ENCODE data around the gene TMUB1.

The TMUB1 gene

GRCh38 chr7:151053096-151053495 lies 30.2 kb downstream of the TMUB1 start:
- H3K9ac ChIP-seq (ENCODE audit: low read length): no peak overlapping the region
- no peak overlapping the region for H3K27ac ChIP-seq (ENCODE audit: low read depth, low read length)
- no peaks in the 10 kb centered on the region for H3K79me2 ChIP-seq (ENCODE audit: insufficient read depth, low read length)
- no peaks in the 10 kb centered on the region for H3K9me3 ChIP-seq (ENCODE audit: insufficient read depth, low read length)
- no peaks in the 10 kb centered on the region for H3K27me3 ChIP-seq (ENCODE audit: low read length)
- H3K4me2 ChIP-seq (ENCODE audit: low read depth, low read length, poor library complexity, severe bottlenecking): no peak overlapping the region
- no peaks in the 10 kb centered on the region for H3F3A ChIP-seq (ENCODE audit: insufficient read depth)
- H3K9me2 ChIP-seq (replicated peaks; ENCODE audit: insufficient read depth, low read length): no peaks in the 10 kb centered on the region
- no peak overlapping the region for H2AFZ ChIP-seq (ENCODE audit: low read depth, low read length, severe bottlenecking)
- TF ChIP-seq EZH2phosphoT487 (conservative IDR thresholded peaks at IDR 0.05; ENCODE audit: low read length): no peak
- TF ChIP-seq CTCF (IDR thresholded peaks at IDR 0.05; ENCODE audit: insufficient read depth, low read length, poor library complexity, severe bottlenecking): no peak
- no peaks in the 10 kb centered on the region for H3K36me3 ChIP-seq (ENCODE audit: low read length)
- H3K4me3 ChIP-seq (ENCODE audit: insufficient read depth, low read length, poor library complexity, severe bottlenecking): no peak overlapping the region
- H4K20me1 ChIP-seq (ENCODE audit: low read depth, low read length): no peaks in the 10 kb centered on the region

- Histone ChIP-seq H3K27ac (ENCODE audit: low read depth, low read length) (no peak overlapping the region), H3K4me3 (ENCODE audit: insufficient read depth, low read length, poor library complexity, severe bottlenecking) (no peak overlapping the region), H3K9ac (ENCODE audit: low read length) (no peak overlapping the region)
Observed at GRCh38 chr7:151051108-151051507, 32.2 kb downstream of the TMUB1 start.

GRCh38 chr7:151048911-151049463 lies 34.3 kb downstream of the TMUB1 start:
- no peak overlapping the region for H2AFZ ChIP-seq (ENCODE audit: low read depth, low read length, severe bottlenecking)
- H3F3A ChIP-seq (ENCODE audit: insufficient read depth): no peaks in the 10 kb centered on the region
- no peaks in the 10 kb centered on the region for H3K27me3 ChIP-seq (ENCODE audit: low read length)
- no peaks in the 10 kb centered on the region for H3K79me2 ChIP-seq (ENCODE audit: insufficient read depth, low read length)
- H3K4me3 ChIP-seq (ENCODE audit: insufficient read depth, low read length, poor library complexity, severe bottlenecking): no peak overlapping the region
- no peak overlapping the region for H3K27ac ChIP-seq (ENCODE audit: low read depth, low read length)
- no peak overlapping the region for H3K4me2 ChIP-seq (ENCODE audit: low read depth, low read length, poor library complexity, severe bottlenecking)
- H3K9ac ChIP-seq (ENCODE audit: low read length): no peak overlapping the region
- H3K9me3 ChIP-seq (ENCODE audit: insufficient read depth, low read length): no peaks in the 10 kb centered on the region
- no peaks in the 10 kb centered on the region for H3K36me3 ChIP-seq (ENCODE audit: low read length)
- TF ChIP-seq CTCF (IDR thresholded peaks at IDR 0.05; ENCODE audit: insufficient read depth, low read length, poor library complexity, severe bottlenecking) (no peak), EZH2phosphoT487 (conservative IDR thresholded peaks at IDR 0.05; ENCODE audit: low read length) (no peak)
- no peaks in the 10 kb centered on the region for H4K20me1 ChIP-seq (ENCODE audit: low read depth, low read length)
- H3K9me2 ChIP-seq (replicated peaks; ENCODE audit: insufficient read depth, low read length): no peaks in the 10 kb centered on the region

More at GRCh38 chr7:151051108-151051507, 32.2 kb downstream of the TMUB1 start:
- H2AFZ ChIP-seq (ENCODE audit: low read depth, low read length, severe bottlenecking): no peak overlapping the region
- no peaks in the 10 kb centered on the region for H3F3A ChIP-seq (ENCODE audit: insufficient read depth)
- H3K9me2 ChIP-seq (replicated peaks; ENCODE audit: insufficient read depth, low read length): no peaks in the 10 kb centered on the region
- no peaks in the 10 kb centered on the region for H3K79me2 ChIP-seq (ENCODE audit: insufficient read depth, low read length)
- H3K27me3 ChIP-seq (ENCODE audit: low read length): no peaks in the 10 kb centered on the region
- H3K4me2 ChIP-seq (ENCODE audit: low read depth, low read length, poor library complexity, severe bottlenecking): no peak overlapping the region
- no peak for TF ChIP-seq CTCF (IDR thresholded peaks at IDR 0.05; ENCODE audit: insufficient read depth, low read length, poor library complexity, severe bottlenecking)
- no peak for TF ChIP-seq EZH2phosphoT487 (conservative IDR thresholded peaks at IDR 0.05; ENCODE audit: low read length)
- H3K9me3 ChIP-seq (ENCODE audit: insufficient read depth, low read length): no peaks in the 10 kb centered on the region
- no peaks in the 10 kb centered on the region for H3K36me3 ChIP-seq (ENCODE audit: low read length)
- no peaks in the 10 kb centered on the region for H4K20me1 ChIP-seq (ENCODE audit: low read depth, low read length)

Measured in SU-DHL-6 (cell line).